Measurements from ENCODE around the gene TTF2.

Gene TTF2

GRCh38 chr1:117037802-117038201, 22.3 kb upstream of the TTF2 start:
- DNase-seq (ENCODE audit: insufficient read length, low spot score) (no peak), FAIRE-seq (no peak)
- TF ChIP-seq POU2F2 (IDR thresholded peaks at IDR 0.05; ENCODE audit: low read depth, low read length), result no peak
- no peak for TF ChIP-seq TAF1 (IDR thresholded peaks at IDR 0.05; ENCODE audit: low read depth, low read length)
- no peak for TF ChIP-seq POLR2AphosphoS5 (IDR thresholded peaks at IDR 0.05; ENCODE audit: low read depth, low read length)
- TF ChIP-seq POLR2A (IDR thresholded peaks at IDR 0.05; ENCODE audit: low read depth, low read length), result no peak
- TF ChIP-seq PAX5 (IDR thresholded peaks at IDR 0.05; ENCODE audit: insufficient read depth, low read length, severe bottlenecking), result no peak
- no peak for TF ChIP-seq SPI1 (IDR thresholded peaks at IDR 0.05; ENCODE audit: low read depth, low read length)

DNA sequence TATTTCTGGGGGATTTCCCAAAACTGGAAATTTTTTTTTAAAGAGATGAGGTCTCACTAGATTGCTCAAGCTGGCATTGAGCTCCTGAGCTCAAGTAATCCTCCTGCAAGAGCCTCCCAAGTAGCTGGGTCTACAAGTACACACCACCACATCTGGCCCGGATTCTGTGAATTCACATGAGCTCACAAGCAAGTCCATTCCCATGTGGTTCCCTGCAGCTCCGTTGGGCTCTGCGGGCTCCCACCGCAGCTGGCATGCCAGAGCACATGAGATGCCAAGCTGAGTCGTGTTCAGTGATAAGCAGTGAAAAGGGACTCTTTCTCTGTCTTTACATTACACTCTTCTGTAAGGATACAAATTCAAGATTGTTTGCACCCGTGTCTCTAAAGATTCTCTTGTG, 21.9 kb upstream of the TTF2 start:
- FAIRE-seq (no peak), DNase-seq (ENCODE audit: insufficient read length, low spot score) (no peak)
- TF ChIP-seq SPI1 (IDR thresholded peaks at IDR 0.05; ENCODE audit: low read depth, low read length), result no peak
- no peak for TF ChIP-seq POU2F2 (IDR thresholded peaks at IDR 0.05; ENCODE audit: low read depth, low read length)

- FAIRE-seq (no peak), DNase-seq (ENCODE audit: insufficient read length, low spot score) (no peak)
- TF ChIP-seq POLR2A (IDR thresholded peaks at IDR 0.05; ENCODE audit: low read depth, low read length) (no peak), PAX5 (IDR thresholded peaks at IDR 0.05; ENCODE audit: insufficient read depth, low read length, severe bottlenecking) (no peak), POLR2AphosphoS5 (IDR thresholded peaks at IDR 0.05; ENCODE audit: low read depth, low read length) (no peak), TAF1 (IDR thresholded peaks at IDR 0.05; ENCODE audit: low read depth, low read length) (no peak), SPI1 (IDR thresholded peaks at IDR 0.05; ENCODE audit: low read depth, low read length) (no peak), POU2F2 (IDR thresholded peaks at IDR 0.05; ENCODE audit: low read depth, low read length) (no peak)
Observed at GRCh38 chr1:117044217-117044616, 15.9 kb upstream of the TTF2 start.

GRCh38 chr1:117045644-117046043, 14.5 kb upstream of the TTF2 start:
- FAIRE-seq, result no peak
- TF ChIP-seq PAX5 (IDR thresholded peaks at IDR 0.05; ENCODE audit: insufficient read depth, low read length, severe bottlenecking), result no peak
- TF ChIP-seq POU2F2 (IDR thresholded peaks at IDR 0.05; ENCODE audit: low read depth, low read length), result no peak
- no peak for TF ChIP-seq POLR2AphosphoS5 (IDR thresholded peaks at IDR 0.05; ENCODE audit: low read depth, low read length)
- no peak for TF ChIP-seq SPI1 (IDR thresholded peaks at IDR 0.05; ENCODE audit: low read depth, low read length)
- TF ChIP-seq POLR2A (IDR thresholded peaks at IDR 0.05; ENCODE audit: low read depth, low read length), result no peak
- TF ChIP-seq TAF1 (IDR thresholded peaks at IDR 0.05; ENCODE audit: low read depth, low read length), result no peak
- DNase-seq (ENCODE audit: insufficient read length, low spot score), result no peak

DNA sequence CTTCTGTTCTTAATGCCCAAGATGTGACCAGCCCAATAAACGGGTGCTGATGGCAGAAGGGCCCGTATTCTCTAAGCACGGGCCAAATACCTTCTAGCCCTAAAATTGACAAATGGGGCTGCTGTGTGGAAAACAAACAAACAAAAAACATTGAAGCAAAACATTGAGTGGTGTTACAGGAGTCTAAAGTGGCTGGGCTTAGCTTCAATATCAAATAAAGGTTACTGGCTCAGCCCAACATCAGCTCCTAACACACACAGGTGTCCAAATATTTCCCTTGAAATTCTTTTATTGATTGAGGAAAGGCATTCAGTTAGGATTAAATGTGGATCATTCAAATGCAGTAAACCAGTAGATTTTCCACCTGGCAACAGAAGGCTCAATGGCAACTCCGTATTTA, 13.3 kb upstream of the TTF2 start:
- DNase-seq (ENCODE audit: insufficient read length, low spot score) (no peak), FAIRE-seq (no peak)
- no peak for TF ChIP-seq TAF1 (IDR thresholded peaks at IDR 0.05; ENCODE audit: low read depth, low read length)
- TF ChIP-seq POLR2A (IDR thresholded peaks at IDR 0.05; ENCODE audit: low read depth, low read length), result no peak
- TF ChIP-seq POLR2AphosphoS5 (IDR thresholded peaks at IDR 0.05; ENCODE audit: low read depth, low read length), result no peak
- no peak for TF ChIP-seq SPI1 (IDR thresholded peaks at IDR 0.05; ENCODE audit: low read depth, low read length)
- TF ChIP-seq PAX5 (IDR thresholded peaks at IDR 0.05; ENCODE audit: insufficient read depth, low read length, severe bottlenecking), result no peak
- TF ChIP-seq POU2F2 (IDR thresholded peaks at IDR 0.05; ENCODE audit: low read depth, low read length), result no peak

DNA sequence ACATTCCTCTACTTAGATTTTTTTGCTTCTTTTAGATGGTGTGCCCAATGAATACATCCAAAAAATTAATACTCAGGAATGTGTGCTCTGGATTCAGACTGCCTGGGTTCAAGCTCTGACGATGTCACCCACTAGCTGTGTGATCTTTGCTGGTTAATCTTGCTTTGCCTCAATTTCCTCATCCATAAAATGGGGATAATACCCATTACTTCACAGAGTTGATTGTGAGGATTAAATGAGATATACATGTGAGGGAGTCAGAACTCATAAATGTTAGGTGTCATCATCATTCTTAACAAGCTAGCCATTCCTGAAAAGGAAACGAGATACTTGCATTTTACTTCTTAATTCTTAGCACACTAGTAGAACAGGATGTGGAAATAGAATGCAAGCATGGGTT, 12.9 kb upstream of the TTF2 start:
- no peak for DNase-seq (ENCODE audit: insufficient read length, low spot score)
- FAIRE-seq, result no peak
- no peak for TF ChIP-seq POLR2A (IDR thresholded peaks at IDR 0.05; ENCODE audit: low read depth, low read length)
- no peak for TF ChIP-seq SPI1 (IDR thresholded peaks at IDR 0.05; ENCODE audit: low read depth, low read length)
- TF ChIP-seq TAF1 (IDR thresholded peaks at IDR 0.05; ENCODE audit: low read depth, low read length), result no peak

- TF ChIP-seq SPI1 (IDR thresholded peaks at IDR 0.05; ENCODE audit: low read depth, low read length) (0 out of 2 replicates have a peak, but pooled peaks have one; percentile 36), POU2F2 (IDR thresholded peaks at IDR 0.05; ENCODE audit: low read depth, low read length) (no peak)
- DNase-seq (ENCODE audit: insufficient read length, low spot score) (no peak), FAIRE-seq (no peak)
Observed at GRCh38 chr1:117049857-117050256, 10.3 kb upstream of the TTF2 start.

GRCh38 chr1:117051224-117052064, 8.7 kb upstream of the TTF2 start:
- no peak for DNase-seq (ENCODE audit: insufficient read length, low spot score)
- TF ChIP-seq PAX5 (IDR thresholded peaks at IDR 0.05; ENCODE audit: insufficient read depth, low read length, severe bottlenecking), result no peak
- TF ChIP-seq POLR2A (IDR thresholded peaks at IDR 0.05; ENCODE audit: low read depth, low read length), result peak; percentile 23; the same call in 1 of the 2 replicates
- peak; percentile 64 for TF ChIP-seq SPI1 (IDR thresholded peaks at IDR 0.05; ENCODE audit: low read depth, low read length)
- TF ChIP-seq POU2F2 (IDR thresholded peaks at IDR 0.05; ENCODE audit: low read depth, low read length), result no peak
- FAIRE-seq, result peak; percentile 76

DNA sequence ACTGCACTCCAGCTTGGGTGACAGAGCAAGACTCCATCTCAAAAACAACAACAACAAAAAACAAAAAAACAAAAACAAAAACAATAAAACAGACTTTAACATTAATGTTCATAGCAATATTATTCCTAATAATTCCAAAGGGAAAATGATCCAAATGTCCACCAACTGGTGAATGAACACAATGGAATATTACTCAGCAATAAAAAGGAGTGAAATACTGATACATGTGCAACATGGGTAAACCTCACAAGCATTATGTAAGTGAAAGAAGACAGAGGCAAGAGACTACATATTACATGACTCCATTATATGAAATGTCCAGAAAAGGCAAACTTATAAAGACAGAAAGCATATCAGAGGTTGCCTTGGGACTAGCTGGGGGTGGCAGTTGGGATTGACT, 6.1 kb upstream of the TTF2 start:
- DNase-seq (ENCODE audit: insufficient read length, low spot score), result no peak
- FAIRE-seq, result no peak
- TF ChIP-seq TAF1 (IDR thresholded peaks at IDR 0.05; ENCODE audit: low read depth, low read length) (no peak), PAX5 (IDR thresholded peaks at IDR 0.05; ENCODE audit: insufficient read depth, low read length, severe bottlenecking) (no peak), POU2F2 (IDR thresholded peaks at IDR 0.05; ENCODE audit: low read depth, low read length) (no peak), POLR2A (IDR thresholded peaks at IDR 0.05; ENCODE audit: low read depth, low read length) (no peak), POLR2AphosphoS5 (IDR thresholded peaks at IDR 0.05; ENCODE audit: low read depth, low read length) (no peak), SPI1 (IDR thresholded peaks at IDR 0.05; ENCODE audit: low read depth, low read length) (no peak)

DNA sequence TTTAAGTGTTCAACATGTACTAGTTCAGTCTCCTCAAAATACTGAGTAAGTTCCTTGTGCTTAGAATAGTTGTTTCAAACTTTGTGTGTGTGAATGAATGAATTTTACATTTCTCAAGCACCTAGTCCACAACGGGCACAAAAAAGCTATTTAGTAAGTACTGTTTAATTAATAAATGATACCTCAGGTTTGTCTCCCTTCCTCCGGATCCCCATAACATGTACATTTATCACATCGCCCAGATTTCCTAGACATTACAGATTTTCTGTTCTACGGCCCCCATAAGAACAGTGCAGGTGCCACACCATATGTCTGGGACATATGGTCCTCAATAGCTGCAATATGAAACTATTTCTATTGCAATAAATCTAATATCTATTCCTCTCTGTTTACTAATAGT, 1.3 kb upstream of the TTF2 start:
- no peak for DNase-seq (ENCODE audit: insufficient read length, low spot score)
- TF ChIP-seq PAX5 (IDR thresholded peaks at IDR 0.05; ENCODE audit: insufficient read depth, low read length, severe bottlenecking) (no peak), POLR2A (IDR thresholded peaks at IDR 0.05; ENCODE audit: low read depth, low read length) (no peak), SPI1 (IDR thresholded peaks at IDR 0.05; ENCODE audit: low read depth, low read length) (no peak), POU2F2 (IDR thresholded peaks at IDR 0.05; ENCODE audit: low read depth, low read length) (no peak), POLR2AphosphoS5 (IDR thresholded peaks at IDR 0.05; ENCODE audit: low read depth, low read length) (no peak), TAF1 (IDR thresholded peaks at IDR 0.05; ENCODE audit: low read depth, low read length) (no peak)
- no peak for FAIRE-seq

Data from GM12891 (cell line).